Stomach smooth muscle (tissue), 2 donors: ENCODE measurements around the gene RAB11B.
"Not testable (repeated sequence)": the region's sequence is repeated elsewhere in the genome, so short reads cannot be mapped to it uniquely, and the experiment has no call there.

ENCODE experiments used
- H3K27ac ChIP-seq: one replicate; pipeline ENCODE4 v1.7.0; 2013; ENCODE audit warnings: mild to moderate bottlenecking, low read length, inconsistent platforms
- H3K27me3 ChIP-seq, 2 donors: one replicate each; pipeline ENCODE4 v1.7.0; 2013; ENCODE audit warnings: low read length in 2 of 2; ENCODE audit not compliant: insufficient read depth in 2 of 2, control insufficient read depth in 1 of 2
- H3K36me3 ChIP-seq, 2 donors: one replicate each; pipeline ENCODE4 v1.7.0; 2013; ENCODE audit warnings: low read length in 2 of 2; ENCODE audit not compliant: control insufficient read depth in 2 of 2, insufficient read depth in 2 of 2
- H3K4me1 ChIP-seq: one replicate; pipeline ENCODE4 v1.7.0; 2013; ENCODE audit warnings: low read length; ENCODE audit not compliant: control insufficient read depth, insufficient read depth
- H3K4me3 ChIP-seq, 2 donors: one replicate each; pipeline ENCODE4 v1.7.0; 2013; ENCODE audit warnings: low read length in 2 of 2
- H3K9ac ChIP-seq, 2 donors: one replicate each; pipeline ENCODE4 v1.7.0; 2013; ENCODE audit warnings: low read length in 2 of 2, mild to moderate bottlenecking in 1 of 2
- H3K9me3 ChIP-seq, 2 donors: one replicate each; pipeline ENCODE4 v1.7.0; 2013; ENCODE audit warnings: low read length in 2 of 2; ENCODE audit not compliant: control insufficient read depth in 2 of 2
- donor health status: healthy.
- donor health status: Pancreatic carcinoma.

Gene RAB11B

DNA sequence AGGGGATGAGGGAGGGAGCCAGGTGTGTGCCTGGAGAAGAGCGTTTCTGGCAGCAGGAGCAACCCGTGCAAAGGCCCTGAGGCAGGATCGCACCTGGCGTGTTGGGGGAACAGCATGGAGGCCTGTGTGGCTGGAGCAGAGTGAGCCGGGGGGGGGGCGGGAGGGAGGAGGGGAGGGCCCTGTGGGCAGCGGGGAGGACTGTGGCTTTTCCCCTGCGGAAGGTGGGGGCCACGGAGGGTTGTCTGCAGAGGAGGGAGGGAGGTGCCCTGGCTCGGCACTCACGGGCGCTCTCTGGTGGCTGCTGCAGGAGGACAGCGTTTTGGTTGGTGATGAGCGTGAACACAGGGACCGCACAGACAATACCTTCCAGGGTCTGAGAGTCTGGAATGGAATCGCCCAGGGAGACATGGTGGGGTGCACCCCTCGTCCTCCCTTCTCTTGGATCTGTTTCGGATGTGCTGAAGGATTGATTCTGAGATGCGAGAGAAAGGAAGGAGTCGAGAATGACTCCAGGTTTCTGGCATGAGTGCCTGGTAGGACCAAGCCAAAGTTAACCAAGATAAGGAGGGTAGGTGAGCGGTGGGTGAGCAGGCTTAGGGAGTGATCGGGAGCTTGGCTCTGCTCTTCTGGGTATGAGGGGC, 6.5 kb downstream of the RAB11B start:
- Histone ChIP-seq H3K27me3 (no peaks in the 10 kb centered on the region), H3K36me3 (peaks cover 5 to 8% of the 10 kb centered on the region in 2 donors), H3K9me3 (no peaks in the 10 kb centered on the region), H3K9ac (peak overlapping the region in 1 of 2 donors; percentile 13), H3K4me3 (no peak overlapping the region), H3K4me1 (peaks cover 51% of the 10 kb centered on the region), H3K27ac (no peak overlapping the region)

DNA sequence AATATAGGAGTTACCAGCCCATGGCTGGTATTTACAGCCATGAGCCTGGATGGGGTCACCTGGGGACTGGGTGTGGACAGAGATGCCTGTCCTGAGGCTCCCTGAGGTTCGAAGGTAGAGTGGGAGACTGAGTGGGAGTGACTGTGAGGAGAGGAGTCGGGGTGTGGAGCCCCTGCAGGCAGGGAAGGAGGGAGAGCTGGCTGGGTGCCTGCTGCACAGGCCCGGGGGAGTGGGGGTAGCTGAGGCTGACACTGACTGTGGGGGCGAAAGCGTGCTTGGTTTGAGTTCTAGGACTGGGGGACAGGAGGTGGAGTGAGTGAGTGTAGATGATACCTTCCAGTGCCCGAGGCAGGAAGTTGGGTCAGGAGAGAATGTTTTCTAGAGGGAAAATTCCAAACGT, 7.1 kb downstream of the RAB11B start:
- Histone ChIP-seq H3K9ac (no peak overlapping the region), H3K4me3 (no peak overlapping the region), H3K27me3 (no peaks in the 10 kb centered on the region), H3K27ac (no peak overlapping the region), H3K9me3 (no peaks in the 10 kb centered on the region), H3K4me1 (peaks cover 45% of the 10 kb centered on the region), H3K36me3 (peaks cover 5 to 13% of the 10 kb centered on the region in 2 donors)

DNA sequence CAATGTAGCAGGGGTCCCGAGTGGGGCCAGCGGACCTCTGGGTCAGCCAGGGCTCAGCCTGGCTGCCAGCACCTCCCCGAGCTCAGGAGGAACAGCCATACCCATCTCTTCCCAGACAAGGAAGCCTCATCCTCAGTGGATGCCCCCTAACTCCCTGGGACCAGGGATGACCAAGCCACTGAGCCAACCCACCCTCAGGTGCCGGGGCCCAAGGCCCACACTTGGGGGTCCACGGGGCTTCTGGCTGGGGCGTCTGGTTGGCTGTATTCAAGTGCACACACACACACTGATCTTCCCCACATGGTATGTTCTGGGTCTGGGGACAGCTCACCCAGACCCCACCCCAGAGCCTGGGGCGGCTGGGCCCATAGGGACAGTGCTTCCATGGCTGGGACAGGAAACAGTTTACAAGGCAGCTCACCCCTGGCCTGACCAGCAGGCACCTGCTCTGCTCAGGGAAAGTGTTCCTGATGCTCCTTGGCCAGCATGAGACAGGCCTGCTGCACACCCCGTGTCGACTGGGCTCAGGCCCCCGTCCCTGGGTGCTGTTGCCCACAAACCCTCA, 7.7 kb downstream of the RAB11B start:
- no peaks in the 10 kb centered on the region for H3K27me3 ChIP-seq
- no peaks in the 10 kb centered on the region for H3K9me3 ChIP-seq
- no peak overlapping the region for H3K27ac ChIP-seq
- H3K36me3 ChIP-seq: peaks cover 6 to 15% of the 10 kb centered on the region in 2 donors
- peaks cover 40% of the 10 kb centered on the region for H3K4me1 ChIP-seq
- H3K9ac ChIP-seq: no peak overlapping the region
- no peak overlapping the region for H3K4me3 ChIP-seq

DNA sequence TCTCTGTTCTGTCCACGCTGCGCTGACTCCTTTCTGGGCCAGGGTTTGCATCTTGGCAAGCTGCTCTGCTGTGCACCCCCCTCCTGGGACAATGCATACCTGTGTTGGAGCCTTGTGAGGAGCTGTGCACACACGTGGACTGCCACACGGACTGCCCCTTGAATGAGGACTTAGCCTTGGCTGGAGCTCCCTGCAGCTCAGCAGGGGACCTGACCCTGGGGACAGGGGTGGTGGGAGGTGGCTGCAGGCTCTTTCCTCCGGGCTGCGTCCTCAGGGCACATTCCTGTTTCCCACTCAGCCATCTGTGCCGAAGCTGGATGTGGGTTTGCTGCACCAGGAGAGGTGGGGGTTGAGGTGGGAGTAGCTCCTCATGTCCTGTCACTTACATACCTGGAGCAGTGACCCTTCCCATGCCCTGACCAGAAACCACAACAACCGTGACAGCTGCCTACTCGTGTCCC, 8.2 kb downstream of the RAB11B start:
- H3K9me3 ChIP-seq: no peaks in the 10 kb centered on the region
- no peak overlapping the region for H3K4me3 ChIP-seq
- peaks cover 37% of the 10 kb centered on the region for H3K4me1 ChIP-seq
- H3K9ac ChIP-seq: no peak overlapping the region
- no peaks in the 10 kb centered on the region for H3K27me3 ChIP-seq
- H3K36me3 ChIP-seq: peaks cover 11 to 18% of the 10 kb centered on the region in 2 donors
- H3K27ac ChIP-seq: no peak overlapping the region

DNA sequence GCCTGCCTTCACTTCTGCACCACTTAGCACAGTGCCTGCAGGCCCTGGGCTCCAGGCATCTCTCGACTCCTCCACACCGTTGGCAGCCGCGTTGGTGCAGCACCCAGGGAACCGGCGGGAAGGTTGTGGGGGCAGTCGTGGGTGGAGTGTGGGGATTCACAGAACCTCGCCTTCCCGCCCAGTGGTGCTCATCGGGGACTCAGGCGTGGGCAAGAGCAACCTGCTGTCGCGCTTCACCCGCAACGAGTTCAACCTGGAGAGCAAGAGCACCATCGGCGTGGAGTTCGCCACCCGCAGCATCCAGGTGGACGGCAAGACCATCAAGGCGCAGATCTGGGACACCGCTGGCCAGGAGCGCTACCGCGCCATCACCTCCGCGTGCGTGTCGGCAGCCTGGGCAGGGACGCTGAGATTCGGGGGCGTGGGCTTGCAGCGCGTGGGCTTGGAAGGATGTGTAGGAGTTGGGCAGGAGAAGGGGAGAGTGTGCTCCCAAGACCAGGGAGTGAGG, 9.6 kb downstream of the RAB11B start:
- Histone ChIP-seq H3K27ac (no peak overlapping the region), H3K4me3 (no peak overlapping the region), H3K4me1 (peaks cover 29% of the 10 kb centered on the region), H3K36me3 (peaks cover 12 to 19% of the 10 kb centered on the region in 2 donors), H3K9ac (no peak overlapping the region), H3K27me3 (no peaks in the 10 kb centered on the region), H3K9me3 (no peaks in the 10 kb centered on the region)

DNA sequence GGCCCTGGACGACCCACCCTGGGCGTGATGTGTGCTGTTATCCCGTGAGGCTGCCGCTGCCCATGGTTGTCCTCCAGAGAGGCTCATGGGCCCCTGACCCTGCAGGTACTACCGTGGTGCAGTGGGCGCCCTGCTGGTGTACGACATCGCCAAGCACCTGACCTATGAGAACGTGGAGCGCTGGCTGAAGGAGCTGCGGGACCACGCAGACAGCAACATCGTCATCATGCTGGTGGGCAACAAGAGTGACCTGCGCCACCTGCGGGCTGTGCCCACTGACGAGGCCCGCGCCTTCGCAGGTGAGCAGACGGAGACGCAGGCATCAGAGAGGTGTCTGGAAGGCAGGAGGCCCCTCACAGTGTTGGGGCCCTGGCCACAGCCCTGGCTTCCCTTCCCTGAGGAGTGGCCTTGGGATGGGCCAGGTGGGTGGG, 11.8 kb downstream of the RAB11B start:
- Histone ChIP-seq H3K36me3 (peaks cover 16 to 23% of the 10 kb centered on the region in 2 donors), H3K4me3 (no peak overlapping the region), H3K9ac (no peak overlapping the region), H3K27ac (no peak overlapping the region), H3K27me3 (no peaks in the 10 kb centered on the region), H3K4me1 (peaks cover 18% of the 10 kb centered on the region), H3K9me3 (no peaks in the 10 kb centered on the region)

DNA sequence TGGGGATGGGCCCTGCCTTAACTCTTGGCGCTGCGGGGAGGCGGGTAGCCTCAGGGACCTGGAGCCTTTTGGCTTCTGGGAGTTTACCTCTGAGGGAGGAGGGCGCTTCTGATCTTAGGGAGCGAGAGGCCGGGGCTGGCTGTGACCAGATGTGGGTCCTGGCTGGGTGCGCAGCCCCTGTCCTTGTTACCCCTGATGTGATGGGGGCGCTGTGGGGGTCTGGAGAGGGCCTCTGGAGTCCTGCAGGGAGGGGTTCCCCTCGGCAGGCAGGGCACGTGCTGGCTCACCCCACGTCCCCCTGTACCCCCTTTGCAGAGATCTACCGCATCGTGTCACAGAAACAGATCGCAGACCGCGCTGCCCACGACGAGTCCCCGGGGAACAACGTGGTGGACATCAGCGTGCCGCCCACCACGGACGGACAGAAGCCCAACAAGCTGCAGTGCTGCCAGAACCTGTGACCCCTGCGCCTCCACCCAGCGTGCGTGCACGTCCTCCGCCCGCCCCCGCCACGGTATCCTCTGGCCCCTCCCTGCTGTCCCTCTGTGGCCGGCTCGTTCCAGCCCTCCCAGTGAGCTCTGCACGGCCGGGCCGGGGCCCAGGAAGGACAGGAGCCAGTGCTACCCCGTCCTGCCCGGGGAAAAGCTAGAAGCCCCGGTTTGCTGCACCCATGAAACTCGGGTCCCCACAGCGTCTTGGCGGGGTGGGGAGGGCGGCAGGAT, 13.1 kb downstream of the RAB11B start:
- peaks cover 16 to 23% of the 10 kb centered on the region in 2 donors for H3K36me3 ChIP-seq
- no peak overlapping the region for H3K27ac ChIP-seq
- peaks cover 6% of the 10 kb centered on the region for H3K4me1 ChIP-seq
- no peak overlapping the region for H3K9ac ChIP-seq
- no peaks in the 10 kb centered on the region for H3K27me3 ChIP-seq
- H3K4me3 ChIP-seq: no peak overlapping the region
- no peaks in the 10 kb centered on the region for H3K9me3 ChIP-seq

DNA sequence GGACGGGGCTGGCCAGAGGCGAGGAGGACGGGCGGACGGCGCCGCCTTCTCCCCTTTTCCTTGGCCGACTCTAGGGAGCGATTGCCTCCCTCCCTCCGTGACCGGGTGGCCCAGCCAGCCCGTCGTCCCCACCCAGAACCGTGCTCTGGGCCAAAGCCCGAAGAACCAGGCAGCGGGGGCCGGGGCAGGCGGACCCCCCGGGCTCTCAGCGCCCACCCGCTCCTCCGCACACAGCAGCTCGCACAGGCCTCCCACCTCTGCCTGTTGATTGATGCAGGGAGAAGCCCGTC, 13.6 kb downstream of the RAB11B start:
- Histone ChIP-seq H3K27me3 (no peaks in the 10 kb centered on the region), H3K9ac (no peak overlapping the region), H3K9me3 (no peaks in the 10 kb centered on the region), H3K36me3 (peaks cover 16 to 23% of the 10 kb centered on the region in 2 donors), H3K4me1 (peaks cover 6% of the 10 kb centered on the region), H3K4me3 (no peak overlapping the region), H3K27ac (no peak overlapping the region)

DNA sequence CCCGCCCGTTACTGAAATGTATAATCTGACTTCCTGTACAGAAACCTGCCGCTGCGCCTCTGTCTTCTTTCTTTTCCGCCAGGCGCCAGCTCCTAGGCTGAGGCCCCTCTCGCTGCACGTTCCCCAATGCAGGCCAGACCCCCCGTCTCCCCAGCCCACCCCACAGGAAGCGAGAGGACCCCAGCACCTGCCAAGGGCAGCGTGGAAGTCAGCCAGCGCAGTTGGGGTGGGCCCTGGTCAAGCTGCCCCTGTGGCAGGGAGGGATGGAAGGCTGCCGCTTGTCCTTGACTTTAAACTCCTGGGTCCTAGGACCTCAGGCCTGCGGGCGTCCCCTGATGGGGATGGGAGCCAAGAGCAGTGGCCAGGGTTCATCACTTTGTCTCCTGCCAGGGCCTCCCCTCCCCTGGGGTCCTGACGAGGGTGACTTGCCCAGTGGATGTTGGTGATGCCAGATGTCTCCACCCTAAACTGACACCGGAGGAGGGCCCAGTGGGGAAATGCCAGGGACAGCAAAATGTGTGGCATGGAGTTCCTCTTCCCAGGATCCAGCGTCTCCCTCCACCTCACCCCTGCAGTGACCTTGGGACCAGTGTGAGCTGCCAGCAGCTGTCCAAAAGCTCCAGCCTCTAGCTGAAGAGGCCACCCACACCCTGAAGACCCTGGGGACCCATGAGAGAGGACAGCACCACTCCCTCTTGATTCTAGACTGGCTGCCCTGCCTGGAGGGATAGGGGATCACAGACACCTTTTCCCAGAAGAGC, 14.4 kb downstream of the RAB11B start:
- H3K27ac ChIP-seq: no peak overlapping the region
- H3K9me3 ChIP-seq: no peaks in the 10 kb centered on the region
- no peak overlapping the region for H3K4me3 ChIP-seq
- H3K36me3 ChIP-seq: peaks cover 16 to 20% of the 10 kb centered on the region in 2 donors
- H3K4me1 ChIP-seq: peaks cover 6% of the 10 kb centered on the region
- H3K9ac ChIP-seq: peak overlapping the region in 1 of 2 donors; percentile 13
- no peaks in the 10 kb centered on the region for H3K27me3 ChIP-seq

DNA sequence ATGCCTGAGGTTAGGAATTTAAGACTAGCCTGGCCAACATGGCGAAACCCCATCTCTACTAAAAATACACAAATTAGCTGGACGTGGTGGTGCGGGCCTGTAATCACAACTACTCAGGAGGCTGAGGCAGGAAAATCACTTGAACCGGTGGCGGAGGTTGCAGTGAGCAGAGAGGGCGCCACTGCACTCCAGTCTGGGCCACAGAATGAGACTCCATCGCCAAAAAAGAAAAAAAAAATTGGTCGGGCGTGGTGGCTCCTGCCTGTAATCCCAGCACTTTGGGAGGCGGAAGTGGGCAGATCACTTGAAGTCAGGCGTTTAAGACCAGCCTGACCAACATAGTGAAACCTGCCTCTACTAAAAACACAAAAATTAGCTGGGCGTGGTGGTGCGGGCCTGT, 20.6 kb downstream of the RAB11B start:
- peaks cover 20% of the 10 kb centered on the region for H3K4me1 ChIP-seq
- H3K9me3 ChIP-seq, H3K9ac ChIP-seq, H3K27ac ChIP-seq, H3K36me3 ChIP-seq, H3K4me3 ChIP-seq, H3K27me3 ChIP-seq: not testable (repeated sequence)
